HEK293T (cell line): ENCODE measurements around the gene PHF20.

Experiments
- ARNT ChIP-seq: fragments of 450-650 bp; IDR thresholded peaks from 2 replicates; pipeline ENCODE4 v1.6.1; 2017; ENCODE audit warnings: mild to moderate bottlenecking
- BHLHE40 ChIP-seq: fragments of 450-650 bp; IDR thresholded peaks from 2 replicates; pipeline ENCODE4 v1.6.1; 2016; ENCODE audit warnings: mild to moderate bottlenecking, moderate library complexity, borderline replicate concordance
- ELF4 ChIP-seq: fragments of 450-650 bp; IDR thresholded peaks from 2 replicates; pipeline ENCODE4 v1.6.1; 2017; ENCODE audit warnings: antibody characterized with exemption
- FOXA1 ChIP-seq: fragments of 450-650 bp; IDR thresholded peaks from 2 replicates; pipeline ENCODE4 v1.6.1; 2016; ENCODE audit warnings: mild to moderate bottlenecking
- FOXK2 ChIP-seq: fragments of 450-650 bp; IDR thresholded peaks from 2 replicates; pipeline ENCODE4 v1.6.1; 2016; ENCODE audit warnings: mild to moderate bottlenecking
- FOXM1 ChIP-seq: fragments of 450-650 bp; IDR thresholded peaks from 2 replicates; pipeline ENCODE4 v1.6.1; 2017; ENCODE audit warnings: mild to moderate bottlenecking, borderline replicate concordance
- HDGF ChIP-seq: fragments of 450-650 bp; IDR thresholded peaks from 2 replicates; pipeline ENCODE4 v1.6.1; 2017; ENCODE audit warnings: antibody characterized with exemption, borderline replicate concordance
- L3MBTL2 ChIP-seq: fragments of 450-650 bp; conservative IDR thresholded peaks from 2 replicates; pipeline ENCODE4 v1.6.1; 2016; ENCODE audit warnings: mild to moderate bottlenecking
- LEF1 ChIP-seq: fragments of 450-650 bp; IDR thresholded peaks from 2 replicates; pipeline ENCODE4 v1.6.1; 2017; ENCODE audit warnings: mild to moderate bottlenecking, borderline replicate concordance
- SP1 ChIP-seq: fragments of 450-650 bp; IDR thresholded peaks from 2 replicates; pipeline ENCODE4 v1.6.1; 2017
- SUZ12 ChIP-seq: fragments of 450-650 bp; IDR thresholded peaks from 2 replicates; pipeline ENCODE4 v1.6.1; 2016; ENCODE audit warnings: mild to moderate bottlenecking
- TARDBP ChIP-seq: fragments of 450-650 bp; IDR thresholded peaks from 2 replicates; pipeline ENCODE4 v1.6.1; 2016
- ZNF384 ChIP-seq: fragments of 450-650 bp; IDR thresholded peaks from 2 replicates; pipeline ENCODE4 v1.6.1; 2016
- TF ChIP-seq, protein P1 (sequence below): fragments of 450-650 bp; IDR thresholded peaks from 2 replicates; pipeline ENCODE4 v1.6.1; 2016

DNA sequence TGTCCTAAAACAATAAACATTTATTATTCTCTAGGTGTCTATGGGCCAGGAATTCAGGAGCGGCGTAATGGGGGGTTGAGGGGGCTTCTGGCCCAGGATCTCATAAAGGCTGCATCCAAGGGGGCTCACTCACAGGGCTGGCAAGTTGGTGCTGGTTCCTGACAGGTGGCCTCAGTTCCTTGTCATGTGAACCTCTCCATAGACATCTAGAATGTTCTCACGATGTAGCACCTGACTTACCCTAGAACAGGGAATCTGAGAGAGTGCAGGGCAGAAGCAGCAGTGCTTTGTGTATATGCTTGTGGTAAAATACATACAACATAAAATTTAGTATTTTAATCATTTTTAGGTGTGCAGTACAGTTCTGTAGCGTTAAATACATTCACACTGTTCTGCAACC, 57.1 kb downstream of the PHF20 start:
- TF ChIP-seq TARDBP (no peak), BHLHE40 (no peak), FOXM1 (no peak), HDGF (no peak), SP1 (no peak), FOXA1 (no peak), SUZ12 (no peak), FOXK2 (no peak), LEF1 (no peak), ELF4 (no peak), L3MBTL2 (no peak), ZNF384 (no peak), ARNT (no peak)
- TF ChIP-seq, protein P1, sequence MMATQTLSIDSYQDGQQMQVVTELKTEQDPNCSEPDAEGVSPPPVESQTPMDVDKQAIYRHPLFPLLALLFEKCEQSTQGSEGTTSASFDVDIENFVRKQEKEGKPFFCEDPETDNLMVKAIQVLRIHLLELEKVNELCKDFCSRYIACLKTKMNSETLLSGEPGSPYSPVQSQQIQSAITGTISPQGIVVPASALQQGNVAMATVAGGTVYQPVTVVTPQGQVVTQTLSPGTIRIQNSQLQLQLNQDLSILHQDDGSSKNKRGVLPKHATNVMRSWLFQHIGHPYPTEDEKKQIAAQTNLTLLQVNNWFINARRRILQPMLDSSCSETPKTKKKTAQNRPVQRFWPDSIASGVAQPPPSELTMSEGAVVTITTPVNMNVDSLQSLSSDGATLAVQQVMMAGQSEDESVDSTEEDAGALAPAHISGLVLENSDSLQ = no peak
